Peyer's patch (tissue), 4 donors: ENCODE data around the gene CLDN5.

Experiments
- POLR2A ChIP-seq, 2 donors: fragments of 450-650 bp; IDR thresholded peaks; one replicate each; pipeline ENCODE4 v1.5.1; 2017; ENCODE audit warnings: antibody characterized with exemption in 2 of 2, mild to moderate bottlenecking in 2 of 2, moderate library complexity in 2 of 2
- TF ChIP-seq, protein P1 (sequence below), 6 experiments: fragments of 450-650 bp in 4 of 6; fragments of 200-600 bp in 2 of 6; sonication (generic) in 1 of 6; IDR thresholded peaks; one replicate each; pipeline ENCODE4 v1.5.1; 2017 to 2019; ENCODE audit warnings: antibody characterized with exemption in 6 of 6, mild to moderate bottlenecking in 3 of 6, moderate library complexity in 1 of 6

DNA sequence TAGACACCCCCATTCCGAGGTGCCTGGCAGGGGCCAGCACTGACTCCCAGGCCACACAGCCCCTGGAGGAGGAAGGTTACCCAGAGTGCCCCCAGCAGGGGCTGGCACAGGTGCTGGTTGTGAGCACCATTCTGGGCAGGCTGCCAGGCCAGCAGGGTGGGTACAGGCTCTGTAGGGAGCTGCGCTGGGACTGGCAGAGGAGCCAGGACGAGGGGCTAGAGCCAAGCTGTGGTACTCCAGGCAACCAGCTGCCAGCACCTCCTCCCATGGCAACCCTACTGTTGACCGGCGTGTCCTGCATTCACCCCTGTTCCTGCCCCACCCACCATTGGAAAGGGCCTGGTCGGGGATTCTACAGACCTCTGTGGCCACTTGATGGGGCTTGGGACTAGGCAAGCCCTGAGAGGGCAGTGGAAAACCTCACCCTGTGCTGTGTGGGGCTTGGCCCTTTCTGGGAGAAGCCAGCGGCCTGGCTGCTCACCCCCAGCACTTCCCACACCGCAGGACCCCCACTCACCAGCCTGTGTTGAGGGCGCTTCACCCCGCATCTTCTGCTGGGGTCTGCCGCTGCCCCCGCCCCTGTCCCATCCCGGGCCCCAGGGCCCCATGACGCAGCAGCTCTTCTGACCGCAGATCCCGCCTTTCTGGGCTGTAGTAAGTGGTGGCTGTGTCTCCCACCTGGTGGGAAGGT, 1.9 kb downstream of the CLDN5 start:
- no peak for TF ChIP-seq POLR2A (IDR thresholded peaks at IDR 0.05)
- TF ChIP-seq, protein P1, sequence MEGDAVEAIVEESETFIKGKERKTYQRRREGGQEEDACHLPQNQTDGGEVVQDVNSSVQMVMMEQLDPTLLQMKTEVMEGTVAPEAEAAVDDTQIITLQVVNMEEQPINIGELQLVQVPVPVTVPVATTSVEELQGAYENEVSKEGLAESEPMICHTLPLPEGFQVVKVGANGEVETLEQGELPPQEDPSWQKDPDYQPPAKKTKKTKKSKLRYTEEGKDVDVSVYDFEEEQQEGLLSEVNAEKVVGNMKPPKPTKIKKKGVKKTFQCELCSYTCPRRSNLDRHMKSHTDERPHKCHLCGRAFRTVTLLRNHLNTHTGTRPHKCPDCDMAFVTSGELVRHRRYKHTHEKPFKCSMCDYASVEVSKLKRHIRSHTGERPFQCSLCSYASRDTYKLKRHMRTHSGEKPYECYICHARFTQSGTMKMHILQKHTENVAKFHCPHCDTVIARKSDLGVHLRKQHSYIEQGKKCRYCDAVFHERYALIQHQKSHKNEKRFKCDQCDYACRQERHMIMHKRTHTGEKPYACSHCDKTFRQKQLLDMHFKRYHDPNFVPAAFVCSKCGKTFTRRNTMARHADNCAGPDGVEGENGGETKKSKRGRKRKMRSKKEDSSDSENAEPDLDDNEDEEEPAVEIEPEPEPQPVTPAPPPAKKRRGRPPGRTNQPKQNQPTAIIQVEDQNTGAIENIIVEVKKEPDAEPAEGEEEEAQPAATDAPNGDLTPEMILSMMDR (IDR thresholded peaks at IDR 0.05), result no peak
